Measurements from ENCODE around the gene HDGFL3. TPM values are rescaled to one million over a fixed set of nuclear protein-coding genes. Genes with fewer than 3 reads are reported as not detected.

Gene HDGFL3
- total and polyA plus RNA-seq, 9 of the 15 experiments (the other 6 are each of a cell fraction or from before 2014, with no cell fraction given): 6.7 to 42.0 (median 31.4) TPM

GRCh38 chr15:83092309-83092976 is 115.2 kb downstream of the HDGFL3 start (continued):
- TF ChIP-seq STAT6 (CRISPR knock-in tag; IDR thresholded peaks at IDR 0.05): no peak
- TF ChIP-seq MTA2 (IDR thresholded peaks at IDR 0.05; ENCODE audit: low read depth): peak; percentile 79
- 0 out of 2 replicates have a peak, but pooled peaks have one; percentile 19 for TF ChIP-seq TCF7 (IDR thresholded peaks at IDR 0.05; ENCODE audit: borderline replicate concordance)
- TF ChIP-seq DEAF1 (CRISPR knock-in tag; IDR thresholded peaks at IDR 0.05): 0 out of 2 replicates have a peak, but pooled peaks have one; percentile 22
- no peak for TF ChIP-seq HMGN3 (IDR thresholded peaks at IDR 0.05; ENCODE audit: borderline replicate concordance, extremely low read depth, insufficient read length, low read depth, low read length)
- TF ChIP-seq ASH1L (IDR thresholded peaks at IDR 0.05; ENCODE audit: borderline replicate concordance, low read depth, partially characterized antibody): no peak
- TF ChIP-seq E4F1 (CRISPR knock-in tag; IDR thresholded peaks at IDR 0.05; ENCODE audit: borderline replicate concordance): no peak
- peak; percentile 28; the same call in 1 of the 2 replicates for TF ChIP-seq ZNF592 (IDR thresholded peaks at IDR 0.05)
- TF ChIP-seq TBP (optimal IDR thresholded peaks at IDR 0.05; ENCODE audit: low read depth, low read length): peak; percentile 45
- TF ChIP-seq EHMT2 (IDR thresholded peaks at IDR 0.05): peak; percentile 30; the same call in 1 of the 2 replicates
- TF ChIP-seq HNRNPUL1 (IDR thresholded peaks at IDR 0.05; ENCODE audit: low read length): no peak
- TF ChIP-seq BRCA1 (IDR thresholded peaks at IDR 0.05): no peak
- TF ChIP-seq BRCA1 (CRISPR knock-in tag; IDR thresholded peaks at IDR 0.05): no peak
- TF ChIP-seq STAT5A (IDR thresholded peaks at IDR 0.05; ENCODE audit: borderline replicate concordance, low read length): peak; percentile 82
- no peak for TF ChIP-seq POLR3A (IDR thresholded peaks at IDR 0.05; ENCODE audit: borderline replicate concordance, extremely low read depth, insufficient read depth, insufficient read length)
- TF ChIP-seq C11orf30 (IDR thresholded peaks at IDR 0.05; ENCODE audit: low read depth): peak; percentile 53; the same call in 1 of the 2 replicates
- peak; percentile 95 for TF ChIP-seq CBFA2T3 (IDR thresholded peaks at IDR 0.05)
